A172 (cell line): Measurements from ENCODE around the gene PHEX. TPM values are rescaled to one million over a fixed set of nuclear protein-coding genes. Genes with fewer than 3 reads are reported as not detected.

Experiments used
- DNase-seq: peaks from one replicate; pipeline ENCODE4 v3.0.0-alpha.2; 2015; ENCODE audit warnings: low spot score
- total RNA-seq: library from RNA; depleted of rRNA; stranded (reverse); fragments of >200 nt; shearing (Covaris generic); gene quantifications from 2 replicates; pipeline ENCODE4 v1.2.3, GENCODE V29; 2014

Gene PHEX
- total RNA-seq, 1 experiment from 2014 or later, result 1.1 TPM

DNA sequence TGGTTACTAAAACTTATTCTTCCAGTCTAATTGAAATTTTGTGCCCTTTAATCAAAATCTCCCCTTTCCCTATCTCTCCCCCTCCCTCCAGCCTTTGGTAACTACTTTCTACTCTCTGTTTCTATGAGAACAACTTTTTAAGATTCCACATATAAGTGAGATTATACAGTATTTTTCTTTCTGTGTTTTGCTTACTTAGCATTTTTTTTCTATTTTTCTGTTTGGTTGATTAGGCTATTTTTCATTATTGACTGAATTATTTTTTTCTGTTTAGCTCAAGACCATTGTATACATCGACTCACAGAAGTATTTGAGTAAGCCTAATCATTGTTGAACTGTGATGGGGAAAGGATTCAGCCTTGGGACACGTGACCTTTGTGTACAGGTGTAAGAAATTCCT lies 116.4 kb downstream of the PHEX start:
- DNase-seq, result no peak

DNA sequence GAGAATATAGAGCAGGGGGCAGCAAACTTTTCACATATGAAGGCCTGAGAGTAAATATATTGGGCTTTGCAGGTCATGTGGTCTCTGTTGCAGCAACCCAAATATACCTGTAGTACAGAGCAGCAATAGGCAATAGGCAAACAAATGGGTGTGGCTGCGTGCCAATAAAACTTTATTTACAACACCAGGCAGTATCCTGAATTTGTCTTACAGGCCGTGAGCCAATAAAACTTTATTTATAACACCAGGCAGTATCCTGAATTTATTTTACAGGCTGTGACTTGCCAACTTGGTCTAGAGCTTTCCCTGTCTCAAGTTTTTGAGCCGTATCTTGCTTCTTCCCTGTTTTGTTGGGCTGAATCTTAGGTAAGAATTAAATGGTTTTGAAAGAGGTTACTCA lies 118.2 kb downstream of the PHEX start:
- DNase-seq, result no peak

DNA sequence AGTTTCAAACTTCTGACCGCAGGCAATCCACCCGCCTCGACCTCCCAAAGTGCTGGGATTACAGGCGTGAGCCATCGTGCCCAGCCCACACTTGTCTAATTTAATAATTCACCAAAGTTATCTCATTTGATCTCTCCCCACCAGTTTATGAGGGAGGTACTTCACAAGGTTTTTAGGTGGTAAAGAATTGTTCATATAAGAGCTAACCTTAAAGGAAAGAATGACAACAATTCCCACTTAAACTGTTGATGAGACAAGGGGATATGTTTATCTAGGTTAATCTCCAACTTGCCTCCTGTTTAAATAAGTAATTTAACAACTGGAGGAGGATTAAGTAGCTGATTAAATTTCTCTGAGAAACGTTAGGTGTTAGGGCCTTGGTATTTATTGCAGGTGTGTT lies 123.0 kb downstream of the PHEX start:
- DNase-seq, result no peak

DNA sequence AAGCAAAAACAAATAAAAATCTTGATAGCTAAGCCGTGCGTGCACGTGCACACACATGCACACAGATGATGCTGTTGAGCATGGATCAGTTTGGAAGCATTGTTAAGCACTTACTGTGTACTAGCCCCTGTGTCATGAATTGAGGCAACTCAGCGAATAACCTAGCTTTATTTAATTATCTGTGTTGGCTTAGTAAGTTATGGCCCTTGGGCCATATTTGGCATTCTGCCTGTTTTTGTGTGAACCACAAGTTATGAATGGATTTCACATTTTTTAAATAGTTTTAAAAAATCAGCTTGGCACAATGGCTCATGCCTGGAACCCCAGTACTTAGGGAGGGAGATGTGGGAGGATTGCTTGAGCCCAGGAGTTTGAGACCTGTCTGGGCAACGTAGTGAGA lies 126.9 kb downstream of the PHEX start:
- peak; percentile 53 for DNase-seq

DNA sequence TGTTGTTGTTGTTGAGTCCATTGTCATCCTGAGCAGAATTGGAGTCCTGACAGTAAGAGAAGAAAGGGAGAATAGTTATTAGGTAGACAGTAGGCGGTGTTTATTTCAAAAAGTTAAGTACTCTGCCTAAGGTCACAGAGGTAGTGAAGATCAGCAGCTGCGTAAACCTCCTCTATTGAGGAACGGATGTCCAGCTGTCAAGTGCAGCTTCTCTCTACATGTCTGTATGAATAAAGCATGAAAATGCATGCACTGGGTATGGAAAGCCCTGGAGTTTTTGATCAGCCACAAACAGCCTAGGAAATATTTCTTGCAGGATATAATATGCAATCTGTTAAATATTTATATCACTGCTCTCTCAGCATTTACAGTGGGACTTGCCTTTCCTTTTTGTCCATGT lies 131.2 kb downstream of the PHEX start:
- no peak for DNase-seq

DNA sequence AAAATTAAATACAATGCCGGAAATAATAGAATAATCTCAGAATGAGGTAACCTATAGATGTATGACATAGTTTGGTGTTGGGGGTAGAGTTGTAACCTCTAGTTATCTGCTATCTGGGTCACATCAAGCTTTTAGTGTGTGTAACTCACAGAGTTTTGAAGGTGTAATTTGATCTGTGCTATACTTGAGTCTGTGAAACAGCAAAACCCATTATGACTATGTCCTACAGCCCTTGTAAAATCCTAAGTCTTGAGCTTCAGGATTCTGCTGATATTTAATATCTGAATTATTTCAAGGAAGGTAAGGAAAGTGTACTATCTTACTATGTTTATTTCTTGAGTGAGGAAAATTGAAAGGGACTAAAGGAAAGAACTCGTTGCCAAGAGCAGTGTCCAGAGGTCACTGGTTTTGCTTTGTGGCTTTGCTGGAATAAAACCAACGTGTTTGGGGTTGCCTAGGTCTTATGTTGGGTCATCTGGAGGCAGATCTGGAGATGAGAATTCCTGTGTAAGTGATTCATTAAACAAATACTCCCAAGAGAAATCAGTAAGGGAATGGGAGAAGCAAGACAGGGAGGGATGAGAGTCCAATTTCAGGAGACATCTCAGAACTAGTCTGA lies 132.8 kb downstream of the PHEX start:
- DNase-seq, result peak; percentile 73

DNA sequence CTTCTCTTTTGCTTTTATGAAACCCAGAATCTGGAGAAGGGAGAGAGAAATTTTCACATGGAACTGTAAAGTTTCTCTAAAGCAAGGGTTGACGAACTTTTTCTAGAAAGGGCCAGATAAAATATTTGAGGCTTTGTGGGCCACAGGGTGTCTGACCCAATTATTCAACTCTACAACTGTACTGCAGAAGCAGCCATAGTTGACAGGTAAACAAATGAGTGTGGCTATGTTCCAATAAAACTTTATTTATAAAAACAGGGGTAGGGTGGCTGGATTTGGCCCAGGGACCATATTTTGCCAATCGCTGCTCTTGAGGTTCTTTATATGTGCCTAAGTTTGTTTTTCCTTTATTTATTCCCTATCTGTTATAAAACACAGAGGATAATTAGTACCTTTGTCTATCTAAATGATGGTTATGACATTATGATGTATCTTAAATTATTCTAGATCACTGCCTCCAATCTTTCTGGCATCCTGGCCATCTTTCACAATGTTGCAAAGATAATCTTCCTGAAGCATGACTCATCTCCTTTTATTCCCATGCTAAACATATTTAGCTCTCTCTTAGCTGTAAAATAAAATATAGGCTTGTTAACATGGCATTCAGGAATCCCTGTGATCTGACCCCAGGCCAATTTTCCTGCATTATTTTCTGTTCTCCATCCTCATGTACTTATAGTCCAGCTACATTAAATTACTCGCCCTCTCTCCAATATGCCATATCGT lies 133.8 kb downstream of the PHEX start:
- peak; percentile 68 for DNase-seq

DNA sequence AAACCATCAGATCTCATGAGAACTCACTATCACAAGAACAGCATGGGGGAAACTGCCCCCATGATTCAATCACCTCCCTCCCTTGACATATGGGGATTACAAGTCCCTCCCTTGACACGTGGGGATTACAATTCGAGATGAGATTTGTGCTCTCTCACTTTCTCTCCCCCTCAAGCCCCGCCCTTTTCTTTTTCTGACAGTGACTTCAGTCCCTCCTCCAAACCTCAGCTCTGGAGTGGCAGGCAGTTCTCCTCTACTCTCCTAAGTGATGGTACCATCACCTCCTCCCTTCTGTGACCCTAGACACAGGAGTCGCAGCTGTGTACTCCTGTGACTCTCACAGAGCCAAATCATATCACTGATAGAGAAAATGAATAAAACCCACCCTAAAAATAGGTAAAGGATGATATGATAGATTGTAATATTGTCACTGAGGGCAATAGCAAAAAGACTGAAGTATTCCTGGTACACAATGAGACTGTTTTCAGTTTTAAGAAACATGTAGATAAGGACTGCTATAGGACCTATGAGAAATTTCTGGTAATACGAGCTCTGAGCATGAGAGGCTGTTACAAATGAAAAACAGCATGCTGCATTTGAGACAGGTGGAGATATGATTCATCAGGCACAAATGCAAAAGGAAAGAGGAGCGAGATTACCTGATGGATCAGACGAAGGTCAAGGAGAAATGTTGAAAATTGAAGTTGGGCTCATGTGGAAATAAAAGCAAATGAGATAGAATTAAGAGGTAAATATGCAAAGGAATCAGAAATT lies 139.3 kb downstream of the PHEX start:
- DNase-seq, result no peak

DNA sequence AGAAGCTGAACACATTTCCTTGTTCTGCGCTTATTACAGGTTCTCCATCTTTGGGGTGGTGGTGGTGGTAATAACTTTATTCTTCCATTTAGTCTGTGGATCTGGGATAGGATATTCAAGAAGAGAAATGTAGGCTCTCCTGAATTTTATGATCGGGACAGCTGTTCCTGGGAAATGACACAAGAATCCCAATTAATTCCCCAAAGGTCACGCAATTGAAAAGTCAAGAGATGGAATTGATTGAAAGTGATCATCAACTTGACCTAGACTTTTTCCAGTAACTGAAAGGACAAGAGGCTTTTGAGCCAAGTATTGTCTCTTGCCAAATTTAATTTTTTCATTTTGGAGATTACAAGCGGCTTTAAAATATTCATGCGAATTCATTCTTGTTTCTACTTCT lies 141.8 kb downstream of the PHEX start:
- no peak for DNase-seq

DNA sequence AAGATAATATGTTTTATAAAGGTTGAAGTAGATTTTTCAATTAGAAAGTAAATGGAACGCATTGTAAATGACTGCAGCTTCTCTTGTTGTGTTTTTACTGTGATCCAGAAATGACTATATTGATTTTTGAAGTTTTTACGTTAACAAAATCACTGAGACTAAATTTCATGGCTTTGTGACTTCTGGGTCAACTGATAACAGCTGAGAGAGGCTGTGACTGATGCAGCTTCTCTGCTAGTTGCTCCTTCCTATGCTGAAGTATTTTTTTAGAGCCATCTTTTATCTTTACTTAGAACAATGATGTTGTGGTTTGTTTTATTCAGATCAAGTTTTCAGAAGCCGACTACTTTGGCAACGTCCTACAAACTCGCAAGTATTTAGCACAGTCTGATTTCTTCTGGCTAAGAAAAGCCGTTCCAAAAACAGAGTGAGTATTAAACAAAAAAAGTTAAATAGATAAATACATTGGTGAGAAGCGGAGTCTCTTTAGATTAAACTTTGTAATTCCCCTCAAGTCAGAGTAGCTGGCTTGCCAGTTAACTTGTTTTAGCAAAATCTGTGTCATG lies 145.9 kb downstream of the PHEX start:
- DNase-seq, result no peak

DNA sequence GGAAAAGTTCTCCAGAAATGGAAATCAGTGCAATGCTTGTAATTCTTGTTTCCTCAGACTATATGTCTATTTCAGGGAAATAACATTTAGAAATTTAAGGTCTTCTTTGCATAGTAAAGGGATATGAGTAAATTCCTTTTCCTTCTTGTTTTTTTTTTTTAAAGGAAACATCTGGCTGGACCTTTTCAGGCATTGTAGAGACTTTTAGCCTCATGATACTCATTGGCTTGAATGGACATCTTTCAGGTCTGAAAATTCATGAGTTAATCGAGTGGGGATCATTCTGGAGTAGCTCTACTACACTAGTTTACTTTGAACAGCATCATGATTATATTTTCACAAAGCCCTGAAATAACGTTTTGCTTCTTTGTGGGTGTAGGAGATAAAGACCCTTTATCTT lies 152.0 kb downstream of the PHEX start:
- DNase-seq, result no peak

DNA sequence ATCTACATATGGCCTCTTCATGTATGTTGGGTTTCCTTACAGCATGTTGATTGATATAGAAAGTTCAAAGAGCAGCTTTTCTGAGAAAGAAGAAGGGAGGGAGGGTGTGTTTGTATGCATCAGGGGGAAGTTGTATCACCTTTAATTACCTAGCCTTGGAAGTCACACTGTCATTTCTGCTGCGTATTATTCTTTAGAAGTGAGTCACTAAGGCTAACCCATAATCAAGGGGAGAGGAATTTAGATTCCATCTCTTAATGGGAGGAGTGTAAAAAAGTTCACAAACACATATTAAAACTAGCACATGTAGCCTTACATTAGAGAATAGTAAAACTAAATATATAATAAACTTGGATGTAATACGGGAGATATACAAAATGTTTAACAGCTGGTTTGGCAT lies 154.0 kb downstream of the PHEX start:
- DNase-seq, result no peak

DNA sequence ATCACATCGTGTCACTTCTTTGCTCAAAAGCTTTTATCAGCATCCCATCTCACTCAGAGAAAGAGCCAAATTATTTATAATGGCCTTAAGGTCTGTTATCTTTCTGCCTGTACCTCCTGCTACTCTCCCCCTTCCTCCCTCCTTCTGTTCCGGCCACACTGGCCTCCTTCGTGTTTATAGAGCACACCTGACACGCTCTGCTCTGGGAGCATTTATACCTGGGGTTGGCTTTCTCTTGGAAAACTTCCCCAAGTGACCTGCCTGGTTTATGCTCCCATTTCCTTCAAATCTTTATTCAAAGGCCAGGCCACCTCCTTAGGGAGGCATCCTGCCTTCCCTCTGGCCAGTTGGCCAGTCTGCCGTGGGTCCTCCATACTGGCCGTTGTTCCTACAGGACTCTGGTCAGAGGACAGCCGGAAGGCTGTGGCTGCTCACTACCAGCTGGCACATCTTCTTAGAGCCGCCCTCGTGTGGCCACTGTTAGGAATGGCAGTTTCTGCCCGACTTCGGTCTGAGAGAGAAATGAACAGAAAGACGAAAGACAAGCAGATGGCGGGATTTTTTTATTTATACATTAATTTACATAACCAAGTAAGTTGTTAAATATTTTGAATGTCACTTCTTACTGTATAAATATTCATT lies 160.4 kb downstream of the PHEX start:
- peak; percentile 67 for DNase-seq

DNA sequence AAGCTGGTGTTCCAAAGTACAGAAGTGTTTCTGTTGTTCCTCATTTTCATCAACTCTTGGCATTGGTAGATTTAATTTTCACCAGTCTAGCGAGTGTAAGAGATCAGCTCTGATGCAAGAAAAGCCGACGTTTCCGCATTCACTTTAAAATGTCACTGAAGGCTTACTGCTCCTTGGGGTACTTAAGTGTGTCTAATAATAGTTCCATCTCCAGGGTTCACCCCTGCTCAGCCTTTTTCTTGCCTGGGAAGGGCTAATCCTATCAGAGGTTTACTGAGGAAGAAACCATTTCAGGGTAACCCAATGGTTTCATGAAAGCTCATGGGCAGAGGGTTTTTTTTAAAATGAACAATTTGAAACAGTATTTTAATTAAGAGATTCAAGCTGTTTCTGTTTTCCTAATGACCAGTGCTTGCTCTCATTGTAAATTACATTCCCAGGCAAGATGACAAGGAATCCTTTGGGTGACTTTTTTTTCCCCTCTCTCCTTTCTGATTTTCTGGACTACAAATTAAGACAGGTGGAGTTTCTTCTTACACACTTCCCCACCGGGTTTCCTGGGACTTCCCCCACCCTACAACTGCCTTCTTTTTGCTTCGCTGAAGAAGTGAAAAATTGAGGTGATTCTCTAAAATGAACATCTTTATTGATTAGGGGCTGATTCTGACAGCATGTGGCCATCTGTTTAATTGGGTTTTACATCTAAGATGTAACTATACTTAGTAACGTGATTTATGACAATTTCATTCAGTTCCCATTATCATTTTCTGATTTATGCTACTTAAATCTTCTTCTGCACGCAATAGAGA lies 161.9 kb downstream of the PHEX start:
- DNase-seq, result no peak

DNA sequence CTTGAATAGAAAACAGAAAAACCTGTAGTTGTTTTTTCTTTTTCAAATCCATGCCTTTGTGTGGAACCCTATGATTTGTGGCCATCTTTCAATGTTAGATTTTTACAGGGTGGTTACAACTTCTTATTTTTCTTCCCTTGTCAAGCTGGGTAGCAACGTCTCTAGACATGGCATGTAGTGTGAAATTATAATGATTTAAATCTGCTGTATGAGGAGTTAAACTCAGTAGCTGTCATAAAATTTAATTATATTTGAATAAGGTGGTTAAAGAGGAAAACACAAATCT lies 162.5 kb downstream of the PHEX start:
- DNase-seq, result no peak

DNA sequence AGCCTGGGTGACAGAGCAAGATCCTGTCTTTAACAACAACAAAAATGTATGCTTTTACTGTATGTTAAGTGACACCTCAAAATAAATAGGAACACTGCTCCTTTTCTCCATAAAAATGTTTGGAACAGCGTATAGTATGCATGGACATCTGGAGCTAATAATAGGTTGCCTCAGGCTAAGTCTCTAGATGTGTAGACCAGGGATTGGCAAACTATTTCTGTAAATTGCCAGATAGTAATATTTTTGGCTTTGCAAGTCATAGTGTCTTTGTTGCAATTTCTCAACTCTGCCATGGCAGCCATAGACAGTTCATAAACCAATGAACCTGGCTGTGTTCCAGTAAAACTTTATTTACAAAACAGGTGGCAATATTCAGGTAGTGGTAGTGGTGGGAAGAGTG lies 164.0 kb downstream of the PHEX start:
- DNase-seq, result no peak

DNA sequence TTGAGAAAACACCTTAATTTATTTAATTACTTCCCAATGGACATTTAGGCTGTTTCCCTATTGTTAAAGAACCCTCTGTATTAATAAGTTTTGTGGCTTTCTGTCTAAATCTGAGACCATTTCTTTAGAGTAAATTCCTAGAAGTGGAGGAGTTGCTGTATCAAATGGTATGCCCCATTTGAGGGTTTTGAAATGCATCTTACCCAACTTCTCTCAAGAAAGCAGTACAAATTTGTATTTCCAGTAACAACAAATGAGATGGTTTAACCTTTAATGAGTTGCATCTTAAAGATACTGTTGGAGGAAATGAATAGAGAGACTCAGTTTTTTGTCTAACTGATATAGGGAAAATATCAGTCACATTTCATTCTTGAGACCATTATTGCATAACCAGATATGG lies 170.1 kb downstream of the PHEX start:
- DNase-seq, result no peak

DNA sequence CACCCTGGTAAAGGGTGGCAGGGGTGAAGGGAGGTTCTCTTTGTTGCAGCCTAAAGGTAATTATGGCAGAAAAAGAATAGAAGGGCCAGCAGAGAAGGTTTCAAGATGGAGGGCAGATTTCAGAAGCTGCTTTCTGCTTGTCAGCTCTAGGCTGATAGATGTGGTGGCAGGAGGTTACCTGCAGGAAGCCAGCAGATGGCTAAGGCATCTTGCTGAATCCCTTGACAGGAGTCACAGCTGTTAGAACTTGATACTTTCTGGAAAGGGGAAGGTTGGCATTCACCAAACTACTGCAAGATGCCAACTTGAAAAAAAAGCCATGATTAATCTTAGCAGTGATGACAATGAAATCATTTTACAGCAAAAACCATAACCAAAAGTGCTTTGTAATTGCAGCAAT lies 171.1 kb downstream of the PHEX start:
- no peak for DNase-seq

DNA sequence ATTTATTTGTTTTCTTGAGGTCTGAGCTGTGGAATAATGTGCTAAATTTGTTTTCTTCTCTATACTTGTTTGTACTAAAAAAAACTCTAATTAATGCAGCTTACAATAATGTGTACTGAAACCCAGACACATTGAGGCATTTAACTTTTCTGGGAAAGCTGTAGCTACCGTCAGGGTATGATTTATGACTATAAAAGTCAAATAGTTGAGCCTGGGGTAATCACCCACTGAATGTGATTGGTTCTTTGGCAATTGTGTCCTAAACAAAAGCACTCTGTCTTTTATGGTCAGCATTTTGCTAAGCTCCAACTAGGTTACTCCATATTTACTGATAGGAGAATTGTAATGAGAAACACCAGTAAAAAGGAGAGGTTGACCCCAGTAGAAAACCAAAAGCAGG lies 174.7 kb downstream of the PHEX start:
- no peak for DNase-seq

DNA sequence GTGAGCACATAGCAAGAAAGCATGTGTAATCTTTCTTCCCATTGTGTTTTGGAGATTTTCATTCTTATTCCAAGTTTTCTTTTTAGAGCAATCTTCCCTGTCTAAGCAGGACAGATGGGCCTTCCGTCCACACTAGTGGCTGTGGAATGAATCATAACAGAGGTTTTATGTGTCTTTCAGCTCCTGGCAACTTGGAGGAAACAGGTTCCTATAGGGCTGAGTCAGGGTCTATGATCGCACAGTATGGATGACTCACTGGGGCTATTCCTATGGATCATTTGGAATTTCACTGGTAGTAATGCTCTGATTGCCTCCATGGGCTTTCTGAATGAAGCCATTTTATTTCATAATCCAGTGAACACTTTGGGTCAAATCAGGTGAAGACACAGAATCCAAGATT lies 188.8 kb downstream of the PHEX start:
- DNase-seq, result peak; percentile 67

DNA sequence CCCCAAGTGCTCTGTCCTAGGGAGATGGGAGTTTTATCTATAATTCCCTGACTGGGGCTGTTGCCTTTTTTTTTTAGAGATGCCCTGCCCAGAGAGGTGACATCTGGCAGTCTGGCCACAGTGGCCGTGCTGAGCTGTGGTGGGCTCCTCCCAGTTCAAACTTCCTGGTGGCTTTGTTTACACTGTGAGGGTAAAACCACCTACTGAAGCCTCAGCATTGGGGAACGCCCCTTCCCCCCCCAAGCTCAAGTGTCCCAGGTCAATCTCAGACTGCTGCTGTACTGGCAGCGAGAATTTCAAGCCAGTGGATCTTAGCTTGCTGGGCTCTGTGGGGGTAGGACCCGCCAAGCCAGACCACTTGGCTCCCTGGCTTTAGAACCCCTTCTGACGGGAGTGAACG lies 202.3 kb downstream of the PHEX start:
- DNase-seq, result no peak

DNA sequence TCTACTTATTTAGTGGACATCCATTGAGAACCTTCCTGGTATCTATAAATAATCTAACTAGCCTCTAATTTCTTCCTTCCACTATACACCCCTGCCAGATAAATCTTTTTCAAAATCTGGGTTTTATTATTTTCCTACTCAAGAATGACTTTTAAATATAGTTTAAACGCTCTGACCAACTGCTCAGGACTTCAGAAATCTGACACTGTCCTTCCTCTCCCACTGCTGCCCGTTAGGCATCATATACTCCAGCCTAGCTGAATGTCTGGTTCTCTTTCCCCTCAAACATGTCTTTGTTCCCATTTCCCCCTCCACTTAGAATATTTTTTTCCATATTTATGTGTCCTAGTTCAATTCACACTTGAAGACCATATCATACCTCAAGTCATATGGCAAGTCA lies 205.4 kb downstream of the PHEX start:
- DNase-seq, result no peak
